Left lung (tissue), 10 donors: Measurements from ENCODE around the gene SOX18. TPM values are rescaled to one million over a fixed set of nuclear protein-coding genes. Genes with fewer than 3 reads are reported as not detected.

Experiments
- ATAC-seq: fragments of 200-7000 bp; cut with Tn5 transposase; one replicate; pipeline ENCODE4 v1.9.1; 2020; ENCODE audit warnings: moderate library complexity
- DNase-seq, 4 donors: peaks; one replicate each; pipeline ENCODE4 v3.0.0-alpha.2; 2013 to 2020
- H3K27ac ChIP-seq, 2 donors: fragments of 200-600 bp; sonication (generic) in 1 of 2; one replicate each; pipeline versions ENCODE4 v1.5.0 to v1.8.0; 2020 to 2021
- H3K27me3 ChIP-seq, 2 donors: fragments of 200-600 bp; sonication (generic) in 1 of 2; one replicate each; pipeline versions ENCODE4 v1.5.0 to v1.8.0; 2020 to 2021
- H3K36me3 ChIP-seq, 2 donors: fragments of 200-600 bp; sonication (generic) in 1 of 2; one replicate each; pipeline versions ENCODE4 v1.5.0 to v1.8.0; 2020 to 2021
- H3K4me1 ChIP-seq, 2 donors: fragments of 200-600 bp; one replicate each; pipeline ENCODE4 v1.8.0; 2021
- H3K4me3 ChIP-seq, 2 donors: fragments of 200-600 bp; sonication (generic) in 1 of 2; one replicate each; pipeline versions ENCODE4 v1.5.0 to v1.8.0; 2020 to 2021; ENCODE audit warnings: mild to moderate bottlenecking in 1 of 2
- H3K9me3 ChIP-seq, 2 donors: fragments of 200-600 bp; sonication (generic) in 1 of 2; one replicate each; pipeline versions ENCODE4 v1.5.0 to v1.8.0; 2020 to 2021
- intact Hi-C, 2 donors: fragments of 100-400 bp; cut with DNase I; formaldehyde crosslinking; loops; one replicate each; pipeline versions ENCODE4 v1.11.2 to v1.14.2; 2022
- polyA plus RNA-seq, 6 donors: library from polyadenylated mRNA; unstranded; fragments of 120-200 nt; gene quantifications; one replicate each; pipeline ENCODE4 v1.2.1, GENCODE V29; 2013; ENCODE audit not compliant: insufficient read length in 6 of 6
- total RNA-seq, 2 donors: library from RNA; stranded (reverse); fragmentation: NEBNext Ultra II Directional; extraction: Animal tissue kit (Norgen Biotek cat#: 25700); gene quantifications; one replicate each; pipeline ENCODE4 v1.2.1, GENCODE V29; 2021
- TF ChIP-seq, protein P1 (sequence below), 2 donors: fragments of 200-600 bp; sonication (generic) in 1 of 2; IDR thresholded peaks; one replicate each; pipeline versions ENCODE4 v1.5.0 to v1.8.0; 2021; ENCODE audit warnings: antibody characterized with exemption in 2 of 2
- donor health status: DM: no; HTN: yes; CAD: no.
- donor health status: DM: no; HTN: no; CAD: no.

SOX18 gene
- total and polyA plus RNA-seq, 8 donors = 11.5 to 69.2 (median 18.2) TPM

DNA sequence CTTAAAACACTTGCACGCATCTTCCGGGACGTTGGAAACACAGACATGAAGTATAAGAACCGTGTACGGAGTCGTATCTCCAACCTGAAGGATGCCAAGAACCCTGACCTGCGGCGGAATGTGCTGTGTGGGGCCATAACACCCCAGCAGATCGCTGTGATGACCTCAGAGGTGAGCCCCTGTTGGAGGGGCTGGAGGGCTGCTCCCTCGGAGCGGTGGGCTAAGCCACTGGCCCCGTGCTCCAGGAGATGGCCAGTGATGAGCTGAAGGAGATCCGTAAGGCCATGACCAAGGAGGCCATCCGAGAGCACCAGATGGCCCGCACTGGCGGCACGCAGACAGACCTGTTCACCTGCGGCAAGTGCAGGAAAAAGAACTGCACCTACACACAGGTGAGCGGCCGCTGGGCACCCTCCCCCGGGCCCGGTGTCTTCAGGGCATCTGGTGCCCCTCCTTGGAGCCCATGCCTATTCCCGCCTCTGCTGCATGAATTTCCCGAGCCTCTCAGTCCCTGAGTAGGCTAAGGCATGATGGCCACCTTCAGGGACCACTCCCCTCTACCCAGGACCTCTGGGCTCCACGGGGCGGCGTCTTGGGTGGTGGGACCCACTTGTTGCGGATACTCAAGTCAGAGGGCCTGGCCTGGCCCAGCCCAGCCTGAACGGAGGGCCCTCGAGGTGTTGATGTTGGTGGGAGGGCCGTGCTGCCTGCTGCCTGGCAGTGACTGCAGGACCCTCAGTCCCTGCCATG, 21.0 kb upstream of the SOX18 start:
- H3K9me3 ChIP-seq = no peaks in the 10 kb centered on the region
- peaks cover 0 to 41% of the 10 kb centered on the region in 2 donors for H3K36me3 ChIP-seq
- ATAC-seq (no peak), DNase-seq (no peak)
- H3K27ac ChIP-seq = no peak overlapping the region
- no peak overlapping the region for H3K4me3 ChIP-seq
- TF ChIP-seq, protein P1, sequence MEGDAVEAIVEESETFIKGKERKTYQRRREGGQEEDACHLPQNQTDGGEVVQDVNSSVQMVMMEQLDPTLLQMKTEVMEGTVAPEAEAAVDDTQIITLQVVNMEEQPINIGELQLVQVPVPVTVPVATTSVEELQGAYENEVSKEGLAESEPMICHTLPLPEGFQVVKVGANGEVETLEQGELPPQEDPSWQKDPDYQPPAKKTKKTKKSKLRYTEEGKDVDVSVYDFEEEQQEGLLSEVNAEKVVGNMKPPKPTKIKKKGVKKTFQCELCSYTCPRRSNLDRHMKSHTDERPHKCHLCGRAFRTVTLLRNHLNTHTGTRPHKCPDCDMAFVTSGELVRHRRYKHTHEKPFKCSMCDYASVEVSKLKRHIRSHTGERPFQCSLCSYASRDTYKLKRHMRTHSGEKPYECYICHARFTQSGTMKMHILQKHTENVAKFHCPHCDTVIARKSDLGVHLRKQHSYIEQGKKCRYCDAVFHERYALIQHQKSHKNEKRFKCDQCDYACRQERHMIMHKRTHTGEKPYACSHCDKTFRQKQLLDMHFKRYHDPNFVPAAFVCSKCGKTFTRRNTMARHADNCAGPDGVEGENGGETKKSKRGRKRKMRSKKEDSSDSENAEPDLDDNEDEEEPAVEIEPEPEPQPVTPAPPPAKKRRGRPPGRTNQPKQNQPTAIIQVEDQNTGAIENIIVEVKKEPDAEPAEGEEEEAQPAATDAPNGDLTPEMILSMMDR (IDR thresholded peaks at IDR 0.05) = no peak
- no peaks in the 10 kb centered on the region for H3K27me3 ChIP-seq
- intact Hi-C loops = no loop called here
- H3K4me1 ChIP-seq = peaks cover 0 to 14% of the 10 kb centered on the region in 2 donors

DNA sequence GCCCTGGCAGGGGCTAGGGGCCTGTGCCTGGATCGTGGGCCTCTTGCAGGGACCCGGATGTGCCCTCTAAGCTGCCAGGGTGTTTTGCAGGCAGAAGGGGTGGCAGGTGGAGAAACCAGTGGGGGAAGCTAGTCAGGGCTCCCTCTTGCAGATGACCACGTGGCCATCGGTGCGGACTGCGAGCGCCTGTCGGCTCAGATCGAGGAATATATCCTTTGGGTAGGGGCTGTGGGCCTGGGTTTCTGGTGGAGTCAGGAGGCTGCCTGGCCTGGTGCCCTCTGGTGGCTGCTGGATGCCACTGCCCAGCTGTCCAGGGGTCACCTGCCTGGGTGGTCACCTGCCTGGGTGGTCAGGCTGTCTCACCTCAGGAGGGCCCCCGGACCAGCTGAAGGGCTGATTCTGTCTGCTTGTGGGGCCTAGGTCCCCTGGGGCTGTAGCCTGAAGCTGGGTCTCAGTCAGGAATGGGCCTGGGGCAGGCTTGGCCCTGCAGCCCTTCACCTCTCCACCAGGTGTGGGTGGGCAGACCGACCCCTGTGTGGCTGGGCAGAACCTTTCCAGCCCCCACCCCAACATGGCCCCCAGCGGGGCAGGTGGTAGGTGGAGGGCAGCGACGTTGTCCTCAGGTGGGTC, 20.3 kb upstream of the SOX18 start:
- TF ChIP-seq, protein P1 (IDR thresholded peaks at IDR 0.05) = peak; percentile 59 to 80
- intact Hi-C loops = no loop called here
- Histone ChIP-seq H3K4me1 (peaks cover 0 to 20% of the 10 kb centered on the region in 2 donors), H3K27ac (no peak overlapping the region), H3K27me3 (no peaks in the 10 kb centered on the region), H3K9me3 (no peaks in the 10 kb centered on the region), H3K36me3 (peaks cover 0 to 34% of the 10 kb centered on the region in 2 donors), H3K4me3 (no peak overlapping the region)
- no peak for DNase-seq
- ATAC-seq = peak; percentile 30

DNA sequence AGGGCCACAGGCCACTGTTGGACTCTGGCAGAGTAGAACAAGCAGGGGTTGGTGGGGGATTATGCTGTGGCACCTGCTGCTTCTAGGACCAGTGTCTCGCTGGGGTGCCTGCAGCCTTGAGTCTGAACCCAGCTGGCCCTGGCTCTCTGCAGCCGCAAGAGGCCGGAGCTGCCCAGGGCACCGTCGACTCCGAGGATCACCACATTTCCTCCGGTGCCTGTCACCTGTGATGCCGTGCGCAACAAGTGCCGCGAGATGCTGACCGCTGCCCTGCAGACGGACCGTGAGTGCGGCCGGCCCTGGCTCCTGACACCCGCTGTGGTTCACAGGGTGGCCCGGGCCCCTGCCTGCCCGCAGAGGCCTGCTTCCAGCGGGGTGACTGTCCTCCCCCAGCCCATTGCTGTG, 19.8 kb upstream of the SOX18 start:
- no peak for DNase-seq
- H3K4me3 ChIP-seq = no peak overlapping the region

DNA sequence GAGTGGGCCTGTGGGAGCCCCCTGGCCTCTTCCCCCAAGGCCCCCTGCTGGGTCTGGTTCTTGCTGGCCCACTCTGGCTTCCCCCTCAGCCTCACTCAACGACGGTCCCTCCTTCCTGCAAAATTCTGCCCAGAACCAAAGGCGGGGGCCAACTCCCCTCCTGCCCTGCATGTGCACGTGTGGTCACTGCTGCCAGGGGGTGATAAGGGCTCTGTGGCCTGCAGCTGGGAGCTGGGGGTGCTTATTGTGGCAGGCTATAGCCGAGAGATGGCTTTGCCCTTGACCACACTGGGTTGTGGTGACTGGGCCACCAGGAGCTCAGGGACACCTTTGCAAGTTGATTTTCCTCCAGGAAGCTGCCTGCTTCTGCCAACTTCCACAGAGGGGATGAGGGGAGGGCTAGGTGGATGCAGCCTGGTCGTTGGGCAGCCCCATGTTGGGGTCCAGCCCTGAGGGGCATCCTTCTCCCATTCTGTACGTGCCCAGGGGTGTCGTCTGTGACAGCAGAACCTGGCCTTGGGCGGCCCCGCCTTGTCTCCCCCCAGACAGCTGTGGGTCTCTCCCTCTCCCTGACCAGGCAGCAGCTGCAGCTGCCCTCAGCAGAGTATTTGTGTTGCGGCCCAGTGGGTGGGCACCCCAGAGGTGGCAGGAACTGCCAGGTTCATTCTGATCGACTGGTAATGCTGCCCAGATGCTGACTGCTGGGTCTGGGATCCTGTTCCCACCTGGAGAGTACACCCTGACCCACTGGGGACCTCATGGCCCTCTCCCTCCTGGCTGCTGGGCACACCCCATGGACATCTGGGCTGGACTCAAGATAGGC, 19.2 kb upstream of the SOX18 start:
- Histone ChIP-seq H3K4me1 (peaks cover 10 to 30% of the 10 kb centered on the region in 2 donors), H3K9me3 (no peaks in the 10 kb centered on the region), H3K27me3 (no peaks in the 10 kb centered on the region), H3K36me3 (peaks cover 0 to 23% of the 10 kb centered on the region in 2 donors), H3K27ac (no peak overlapping the region), H3K4me3 (no peak overlapping the region)
- no peak for ATAC-seq
- no peak for DNase-seq
- intact Hi-C loops = no loop called here
- TF ChIP-seq, protein P1 (IDR thresholded peaks at IDR 0.05) = no peak

More for the DNA sequence above, 19.8 kb upstream of the SOX18 start:
- Histone ChIP-seq H3K4me1 (peaks cover 4 to 24% of the 10 kb centered on the region in 2 donors), H3K27ac (no peak overlapping the region), H3K9me3 (no peaks in the 10 kb centered on the region), H3K36me3 (peaks cover 0 to 29% of the 10 kb centered on the region in 2 donors), H3K27me3 (no peaks in the 10 kb centered on the region)
- ATAC-seq = no peak
- intact Hi-C loops = no loop called here
- TF ChIP-seq, protein P1 (IDR thresholded peaks at IDR 0.05) = no peak
